ENCODE data around the gene ZNF366.

GRCh38 chr5:72447751-72448150 is 59.5 kb downstream of the ZNF366 start:
- TF ChIP-seq EP300 (IDR thresholded peaks at IDR 0.05) (no peak), CTCF (IDR thresholded peaks at IDR 0.05) (no peak), POLR2A (IDR thresholded peaks at IDR 0.05) (no peak)

Measured in ovary (tissue), 3 donors.